ENCODE measurements around the gene ALDH3B2.
"Not testable (repeated sequence)": the region's sequence is repeated elsewhere in the genome, so short reads cannot be mapped to it uniquely, and the experiment has no call there.

Gene ALDH3B2

DNA sequence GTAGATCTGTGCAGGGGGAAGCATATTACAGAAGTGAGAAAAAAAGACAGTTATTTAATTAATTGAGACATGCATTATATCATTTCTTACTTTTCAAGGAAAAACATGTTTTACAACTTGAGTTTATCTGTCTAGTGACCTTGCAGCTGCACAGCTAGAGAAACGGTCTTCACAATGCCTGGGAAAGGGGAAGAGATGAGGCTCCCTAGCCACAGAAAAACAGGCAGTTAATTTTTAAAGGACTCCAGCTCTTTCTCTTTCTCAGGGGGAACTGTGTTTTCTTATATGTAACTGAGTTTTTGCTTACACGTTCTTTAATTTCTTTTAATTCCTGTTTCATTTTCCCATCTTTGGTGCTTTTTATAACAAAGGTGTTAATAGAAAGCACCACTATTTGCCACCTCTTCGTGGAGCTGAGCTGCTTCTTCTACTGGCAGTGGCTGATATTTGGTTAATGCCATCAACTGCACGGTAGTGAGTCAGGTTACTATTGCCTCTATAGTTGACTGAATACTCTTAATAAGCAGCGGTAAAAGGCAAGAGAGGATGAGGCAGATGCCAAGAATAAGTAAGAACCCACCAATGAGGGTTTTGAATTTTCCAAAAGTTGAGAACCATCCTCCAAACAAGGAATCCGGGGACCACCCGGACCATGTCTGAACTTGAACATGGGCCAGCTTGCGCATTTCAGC lies 11.4 kb upstream of the ALDH3B2 start:
- not testable (repeated sequence) for DNase-seq (ENCODE audit: low read depth, low spot score)

DNA sequence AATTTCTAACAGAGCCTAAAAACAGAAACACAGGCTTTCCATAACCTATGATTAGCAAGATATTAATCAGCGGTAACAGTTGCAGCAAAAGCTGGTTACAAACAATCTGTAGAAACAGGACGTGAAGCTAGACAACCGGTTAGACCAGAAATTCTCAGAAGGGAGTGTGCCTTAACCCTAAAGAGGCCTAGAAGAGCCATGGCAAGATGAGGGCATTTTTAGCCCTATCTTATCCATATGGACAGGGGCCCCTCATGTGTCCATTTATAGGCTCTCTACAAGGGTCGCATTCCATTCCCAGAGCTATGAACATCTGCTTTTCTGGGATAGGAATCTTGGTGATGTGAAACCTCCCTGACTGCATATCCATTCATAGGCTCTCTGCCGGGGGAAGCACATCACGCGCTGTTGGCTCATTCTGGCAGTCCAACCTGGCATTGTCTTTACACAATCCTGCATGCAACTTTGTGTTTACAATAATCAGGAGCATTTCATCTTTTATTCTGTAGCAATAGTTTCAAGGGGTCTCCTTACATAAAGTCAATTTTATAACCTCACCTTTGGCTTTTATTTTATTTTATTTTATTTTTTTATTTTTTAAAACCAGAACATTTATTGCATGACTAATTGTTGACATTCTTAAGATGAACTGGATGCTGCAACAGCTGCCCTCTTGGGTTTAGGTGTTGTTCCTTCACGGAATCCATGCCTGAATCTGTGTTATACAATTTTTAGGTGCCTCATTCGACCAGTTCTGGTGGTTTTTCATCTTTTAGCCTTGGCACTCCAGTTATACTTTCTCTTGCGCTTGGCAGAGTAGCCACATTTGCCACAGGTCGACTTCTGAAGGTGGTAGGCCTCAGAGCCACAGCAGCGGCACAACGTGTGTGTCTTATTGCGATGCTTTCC lies 8.0 kb upstream of the ALDH3B2 start:
- DNase-seq (ENCODE audit: low read depth, low spot score): not testable (repeated sequence)

DNA sequence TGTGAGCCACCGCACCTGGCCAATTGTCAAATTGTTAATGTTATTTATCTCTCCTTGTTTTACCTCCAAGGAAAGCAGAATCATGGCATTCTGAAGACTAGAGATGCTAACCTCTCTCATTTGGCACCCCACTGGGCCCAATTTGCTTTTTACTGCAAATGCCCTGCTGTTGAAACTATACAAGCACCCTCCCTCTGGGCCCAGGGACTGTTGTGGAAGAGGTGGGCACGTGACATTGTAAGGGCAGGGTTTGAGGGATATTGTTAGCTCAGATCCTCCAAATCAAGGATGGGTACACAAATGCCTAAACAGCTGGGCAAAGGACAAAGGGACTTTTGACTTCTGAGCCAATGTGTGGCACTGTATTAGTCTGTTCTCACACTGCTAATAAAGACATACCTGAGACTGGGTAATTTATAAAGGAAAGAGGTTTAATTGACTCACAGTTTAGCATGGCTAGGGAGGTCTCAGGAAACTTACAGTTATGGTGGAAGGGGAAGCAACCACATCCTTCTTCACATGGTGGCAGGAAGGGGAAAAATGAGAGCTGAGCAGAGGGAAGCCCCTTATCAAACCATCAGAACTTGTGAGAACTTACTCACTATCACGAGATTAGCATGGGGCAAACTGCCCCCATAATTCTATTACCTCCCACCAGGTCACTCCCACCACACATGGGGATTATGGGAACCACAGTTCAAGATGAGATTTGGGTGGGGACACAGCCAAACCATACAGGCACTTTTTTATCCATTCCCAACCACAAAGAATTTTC lies 6.5 kb upstream of the ALDH3B2 start:
- DNase-seq (ENCODE audit: low read depth, low spot score): no peak

DNA sequence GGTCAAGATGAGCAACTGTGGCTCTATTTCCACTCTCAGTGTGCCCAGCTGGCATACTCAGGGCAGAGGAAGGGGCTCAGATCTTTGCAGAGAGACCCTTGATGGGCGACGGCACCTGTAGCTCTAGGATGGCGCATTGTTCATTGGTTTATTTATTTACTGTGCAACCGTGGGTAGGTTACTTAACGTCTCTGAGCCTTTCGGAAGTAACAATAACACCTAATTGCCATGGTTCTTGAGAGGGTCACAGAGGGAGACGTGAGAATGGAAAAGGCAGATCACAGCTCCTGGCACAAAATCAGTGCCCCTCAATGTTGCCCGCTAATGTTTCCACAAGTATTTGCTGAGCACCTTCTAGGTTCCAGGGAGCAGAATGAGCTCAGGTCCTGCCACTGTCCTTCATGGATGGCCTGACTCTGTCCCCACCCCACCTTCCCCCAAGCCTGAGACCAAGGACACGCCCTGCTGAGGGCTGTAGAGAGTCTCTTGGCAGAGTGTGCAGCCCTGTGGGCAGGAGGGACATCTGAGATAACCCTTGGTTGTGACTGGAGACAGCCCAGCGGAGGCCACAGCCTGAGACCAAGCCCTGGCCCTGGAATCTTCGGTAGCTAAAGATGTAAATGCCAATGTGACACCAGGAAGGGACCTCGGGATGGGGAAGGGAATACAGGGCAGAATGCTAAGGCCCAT lies 780 bp upstream of the ALDH3B2 start:
- no peak for DNase-seq (ENCODE audit: low read depth, low spot score)

DNA sequence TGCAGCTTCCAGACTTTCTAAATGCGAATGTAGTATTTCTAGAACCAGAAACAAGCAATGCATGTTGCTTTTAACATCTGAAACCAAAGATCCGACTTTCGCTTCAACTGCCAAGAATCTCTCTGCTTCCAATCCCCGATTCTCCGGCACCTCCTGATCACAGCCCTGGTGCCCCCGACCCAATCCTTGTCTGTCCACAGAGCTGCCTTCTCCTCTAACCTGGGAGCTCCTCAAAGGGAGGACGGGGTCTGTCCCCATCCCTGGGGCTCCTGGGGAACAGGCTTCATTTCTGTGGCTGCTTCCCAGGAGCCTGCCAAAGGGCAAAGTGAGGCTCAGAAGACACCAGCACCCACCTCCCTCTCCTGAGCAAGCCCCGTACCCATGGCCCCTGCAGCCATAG lies 521 bp downstream of the ALDH3B2 start:
- DNase-seq (ENCODE audit: low read depth, low spot score): no peak

DNA sequence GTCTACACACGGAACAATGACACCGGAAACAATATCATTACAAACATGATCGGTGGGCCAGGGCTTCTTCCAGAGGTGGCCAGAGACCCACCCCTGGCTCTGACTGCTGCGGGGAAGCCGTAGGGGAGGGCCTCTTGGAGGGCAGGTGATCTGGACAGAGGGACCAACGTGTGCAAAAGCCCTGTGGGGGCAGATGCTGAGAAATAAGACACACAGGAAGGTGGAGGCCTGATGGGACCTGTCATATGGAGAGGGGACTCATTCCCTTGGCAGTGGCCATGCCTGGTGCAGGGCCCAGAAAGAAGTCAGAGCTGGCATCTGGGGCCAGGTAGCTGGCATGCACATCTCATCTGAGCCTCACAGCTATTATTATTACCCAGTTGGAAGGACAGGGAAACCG lies 1.1 kb downstream of the ALDH3B2 start:
- no peak for DNase-seq (ENCODE audit: low read depth, low spot score)

DNA sequence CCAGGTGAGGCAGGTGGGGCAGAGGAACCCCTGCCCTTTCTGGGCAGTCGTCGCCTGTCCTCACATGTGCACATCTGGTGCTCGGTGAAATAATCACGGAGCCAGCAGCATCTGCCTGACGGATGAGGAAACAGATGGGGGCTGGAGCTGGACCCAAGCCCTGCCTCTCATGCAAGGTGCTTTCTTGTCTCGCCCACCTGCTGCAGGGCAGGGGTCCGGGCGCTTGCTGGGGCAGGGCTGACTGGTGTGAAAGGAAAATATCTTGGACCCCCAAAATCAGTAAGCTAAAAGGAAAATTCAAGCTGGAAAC lies 3.3 kb downstream of the ALDH3B2 start:
- no peak for DNase-seq (ENCODE audit: low read depth, low spot score)

DNA sequence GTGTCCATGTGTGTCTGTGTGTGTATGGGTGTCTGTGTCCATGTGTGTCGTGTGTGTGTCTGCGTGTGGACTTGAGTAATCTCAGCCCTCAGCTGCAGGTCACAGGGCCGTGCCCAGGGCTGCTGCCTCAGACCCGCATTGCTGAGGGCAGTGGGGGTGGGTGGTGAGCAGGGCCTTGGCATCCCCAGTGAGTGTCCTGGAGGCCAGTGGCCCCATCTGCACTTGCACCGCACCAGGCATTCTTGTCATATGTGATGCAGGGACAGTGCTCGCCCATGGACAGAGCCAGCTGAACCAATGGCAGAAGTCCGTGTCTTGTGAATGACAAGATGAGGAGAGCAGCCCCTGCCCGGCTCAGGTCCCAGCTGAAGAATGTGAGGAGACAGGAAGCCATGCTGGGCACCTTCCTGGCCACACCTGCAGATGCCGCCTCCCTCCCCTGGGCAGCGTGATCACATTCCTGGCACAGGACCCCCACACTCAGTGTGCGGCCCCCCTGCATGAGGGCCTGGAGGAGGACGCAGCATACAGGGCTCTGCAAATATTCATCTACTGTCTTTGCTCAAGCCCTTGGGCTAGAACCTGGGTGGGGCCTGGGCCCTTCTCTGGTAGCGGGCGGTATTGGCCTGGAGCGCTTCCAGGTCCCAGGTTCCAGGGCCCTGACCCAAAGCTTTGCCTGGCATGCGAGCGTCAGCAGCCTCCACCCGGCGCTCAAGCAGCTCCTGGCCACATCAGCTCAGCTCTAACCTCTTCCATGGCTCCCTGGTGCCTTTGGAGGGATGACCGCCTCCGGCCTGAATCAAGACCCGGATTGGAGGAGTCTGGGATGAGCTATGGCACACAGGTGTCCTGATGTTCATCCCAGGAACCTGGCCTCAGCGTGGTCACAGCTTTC lies 3.9 kb downstream of the ALDH3B2 start:
- DNase-seq (ENCODE audit: low read depth, low spot score): no peak

DNA sequence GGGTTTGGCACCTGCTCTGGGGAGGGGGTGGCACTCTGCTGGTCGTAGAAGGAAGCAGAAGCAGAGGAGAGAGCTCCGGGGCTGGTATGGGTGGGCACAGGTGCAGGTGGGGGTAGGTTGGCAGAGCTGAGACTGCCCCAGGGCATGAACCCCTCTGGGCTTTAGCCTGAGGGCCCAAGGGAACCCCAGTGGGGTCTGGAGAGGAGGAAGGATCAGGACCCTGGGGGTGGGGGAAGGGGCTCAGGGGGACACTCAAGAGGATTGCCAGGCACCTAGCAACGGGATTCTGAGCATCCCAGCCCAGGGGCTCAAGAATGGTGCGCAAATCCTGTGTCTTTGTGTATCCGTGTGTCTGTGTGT lies 6.3 kb downstream of the ALDH3B2 start:
- DNase-seq (ENCODE audit: low read depth, low spot score): no peak

DNA sequence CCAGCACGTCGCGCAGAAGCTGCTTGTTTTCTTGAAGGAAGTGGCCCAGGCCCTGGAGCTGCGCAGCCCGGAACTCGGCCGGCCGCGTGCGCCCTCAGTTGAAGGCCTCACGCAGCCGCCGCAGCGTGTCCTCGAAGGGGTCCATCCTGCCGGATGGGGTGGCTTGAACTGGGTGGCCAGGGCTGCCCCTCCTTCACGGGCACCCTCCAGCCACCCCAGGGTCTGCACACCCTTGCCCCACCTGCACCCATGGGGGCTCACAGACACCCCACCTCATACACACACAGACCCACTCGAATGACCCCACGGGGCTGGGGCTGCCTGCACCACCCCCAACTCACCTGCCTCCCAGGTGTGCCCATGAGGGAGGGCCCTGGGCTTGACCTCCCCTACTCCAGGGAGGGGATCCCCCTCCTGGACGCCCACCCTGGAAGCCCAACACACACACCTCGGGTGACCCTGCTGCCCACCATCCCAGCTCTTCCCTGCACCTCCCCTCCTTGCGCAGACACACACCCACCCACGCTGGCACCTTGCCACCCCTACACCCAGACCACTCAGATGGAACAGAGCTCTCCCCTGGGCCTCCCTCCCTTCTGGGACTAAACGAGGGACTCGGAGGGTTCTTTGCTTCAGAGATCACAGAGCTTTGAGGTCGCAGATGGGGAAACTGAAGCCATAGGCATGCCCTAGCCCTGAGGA lies 6.8 kb downstream of the ALDH3B2 start:
- no peak for DNase-seq (ENCODE audit: low read depth, low spot score)

DNA sequence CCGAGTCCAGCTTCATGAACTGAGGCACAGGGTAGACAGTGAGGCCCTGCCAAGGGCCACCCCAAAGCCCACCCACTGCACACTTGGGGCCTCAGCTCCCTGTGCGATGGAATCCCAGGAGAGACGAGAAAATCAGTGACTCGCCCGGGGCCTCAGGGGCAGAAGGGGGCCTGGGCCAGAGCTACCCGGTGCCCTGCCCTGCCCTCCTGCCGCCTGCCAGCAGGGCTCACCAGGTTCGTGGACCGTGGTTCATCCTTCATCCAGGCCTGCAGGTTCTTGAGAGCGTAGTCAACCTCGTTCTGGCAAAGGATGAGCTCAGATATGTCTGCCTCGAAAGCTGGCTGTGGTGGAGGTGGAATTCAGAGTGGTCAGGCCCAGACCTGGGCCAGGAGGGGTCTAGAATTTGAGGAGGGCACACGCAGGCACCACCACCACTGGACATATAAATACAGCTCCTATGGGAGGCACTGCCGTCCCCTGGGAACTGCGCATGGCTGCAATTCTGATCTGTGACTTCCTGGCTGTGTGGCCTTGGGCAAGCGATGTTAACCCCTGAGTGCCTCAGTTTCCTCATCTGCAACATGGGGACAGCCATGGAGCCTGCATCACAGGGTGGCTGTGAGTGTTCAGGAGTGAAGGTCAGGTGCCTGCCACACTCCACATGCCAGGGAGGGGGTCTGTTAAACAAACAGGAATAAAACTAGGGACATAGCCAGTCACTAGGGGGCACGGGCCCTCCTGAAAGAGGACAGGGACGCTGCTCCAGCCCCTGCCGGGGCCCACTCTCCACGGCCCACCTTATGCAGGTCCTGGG lies 7.5 kb downstream of the ALDH3B2 start:
- DNase-seq (ENCODE audit: low read depth, low spot score): no peak

DNA sequence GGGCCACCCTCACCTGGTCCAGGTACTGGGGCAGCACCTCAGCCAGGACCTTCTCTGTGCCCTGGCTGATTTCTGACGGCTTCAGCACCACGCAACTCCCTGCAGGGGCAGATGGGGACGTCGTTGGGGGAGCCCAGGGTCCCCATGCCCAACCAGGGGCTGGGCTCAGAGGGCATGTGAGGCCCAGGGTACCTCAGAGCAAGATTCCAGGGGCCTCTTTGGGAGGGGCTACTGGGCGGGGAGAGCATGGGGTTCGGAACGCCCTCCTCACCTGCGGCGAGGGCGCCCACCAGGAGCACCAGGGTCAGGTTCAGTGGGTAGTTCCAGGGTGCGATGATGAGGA lies 8.1 kb downstream of the ALDH3B2 start:
- DNase-seq (ENCODE audit: low read depth, low spot score): no peak

DNA sequence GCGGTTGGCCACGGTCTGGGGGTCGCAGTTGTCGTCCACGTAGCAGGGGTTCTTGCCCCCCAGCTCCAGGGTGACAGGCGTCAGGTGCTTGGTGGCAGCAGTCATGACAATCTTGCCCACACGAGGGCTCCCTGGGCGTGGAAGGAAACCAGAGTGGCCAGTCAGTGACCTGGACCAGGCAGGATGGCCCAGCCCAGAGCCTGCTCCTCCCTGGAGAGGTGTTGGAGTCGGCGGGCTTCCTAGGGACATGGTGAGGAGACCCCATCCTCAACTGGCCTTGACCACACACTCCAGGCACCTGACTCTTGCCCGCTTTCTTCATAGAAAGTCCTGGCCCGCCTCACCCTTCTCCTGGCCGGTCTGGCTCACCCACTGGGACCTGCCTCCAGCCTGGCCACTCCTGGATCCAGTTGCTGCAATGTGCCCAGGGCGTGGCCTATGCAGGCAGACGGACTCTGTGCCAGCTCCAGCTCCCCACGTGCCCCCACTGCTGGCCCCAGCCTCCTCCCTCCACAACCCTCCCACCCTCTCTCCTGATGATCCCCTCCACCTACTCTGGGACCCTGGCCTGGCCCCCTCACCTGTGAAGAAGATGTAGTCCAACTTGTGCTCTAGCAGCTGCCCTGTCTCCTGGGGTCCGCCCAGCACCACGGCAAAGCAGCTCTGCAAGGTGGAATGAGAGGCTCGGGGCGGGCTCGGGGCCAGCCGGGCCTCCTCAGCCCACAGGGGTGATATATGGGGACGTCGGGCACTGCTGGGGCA lies 8.7 kb downstream of the ALDH3B2 start:
- DNase-seq (ENCODE audit: low read depth, low spot score): no peak

DNA sequence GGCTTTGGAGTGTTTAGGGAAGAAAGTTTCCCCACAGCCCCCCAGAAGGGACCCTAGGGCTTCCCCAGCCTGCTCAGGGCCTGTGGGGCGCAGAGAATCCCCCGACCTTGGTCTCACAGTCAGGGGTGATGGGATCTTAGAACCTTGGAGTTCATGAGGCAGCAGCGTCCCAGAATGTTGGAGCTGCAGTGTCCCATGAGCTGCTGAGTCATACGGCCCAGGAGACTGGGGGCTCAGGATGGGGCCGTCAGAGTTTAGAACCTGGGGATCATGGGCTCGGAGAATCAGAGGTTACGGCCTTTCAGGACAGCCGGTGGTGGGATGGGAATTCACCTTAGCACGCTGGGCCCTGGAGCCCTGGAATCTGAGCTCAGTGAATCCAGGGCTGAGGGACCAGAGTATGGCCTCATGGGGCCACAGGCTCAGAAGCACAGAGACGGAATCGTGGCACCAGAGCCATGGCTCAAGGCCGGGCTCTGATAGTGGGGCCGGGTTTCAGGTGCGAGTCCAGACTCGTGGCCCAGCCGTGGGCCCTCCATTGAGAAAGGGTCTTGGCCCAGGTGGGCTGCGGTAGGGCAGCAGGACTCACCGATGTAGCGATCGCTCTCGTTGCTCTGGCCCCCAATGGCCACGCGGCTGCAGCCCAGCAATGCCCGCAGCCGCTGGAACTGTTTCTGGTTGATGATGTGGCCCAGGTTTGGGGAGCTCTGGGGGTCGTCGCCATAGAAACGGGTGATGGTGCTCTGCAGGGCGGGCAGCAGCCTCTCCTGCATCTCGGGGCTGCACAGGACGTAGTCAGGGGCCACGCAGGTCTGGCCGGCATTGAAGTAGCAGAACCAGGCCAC lies 9.5 kb downstream of the ALDH3B2 start:
- no peak for DNase-seq (ENCODE audit: low read depth, low spot score)

DNA sequence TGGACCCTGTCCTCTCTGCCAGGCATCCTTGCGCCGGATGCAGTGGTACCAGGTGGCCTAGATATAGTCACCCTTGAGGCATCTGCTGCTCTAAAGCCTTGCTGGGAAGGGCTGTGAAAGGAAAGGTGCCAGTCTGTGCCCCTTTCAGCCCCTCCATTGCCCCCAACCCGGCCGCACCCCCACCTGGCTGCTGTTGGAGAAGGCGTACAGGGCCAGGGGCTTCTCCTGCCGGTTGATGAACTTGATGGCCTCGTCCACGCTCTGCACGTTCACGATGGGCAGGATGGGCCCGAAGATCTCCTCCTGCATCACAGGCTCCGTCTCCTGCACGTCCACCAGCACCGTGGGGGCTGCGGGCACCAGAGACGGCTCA lies 10.2 kb downstream of the ALDH3B2 start:
- no peak for DNase-seq (ENCODE audit: low read depth, low spot score)

DNA sequence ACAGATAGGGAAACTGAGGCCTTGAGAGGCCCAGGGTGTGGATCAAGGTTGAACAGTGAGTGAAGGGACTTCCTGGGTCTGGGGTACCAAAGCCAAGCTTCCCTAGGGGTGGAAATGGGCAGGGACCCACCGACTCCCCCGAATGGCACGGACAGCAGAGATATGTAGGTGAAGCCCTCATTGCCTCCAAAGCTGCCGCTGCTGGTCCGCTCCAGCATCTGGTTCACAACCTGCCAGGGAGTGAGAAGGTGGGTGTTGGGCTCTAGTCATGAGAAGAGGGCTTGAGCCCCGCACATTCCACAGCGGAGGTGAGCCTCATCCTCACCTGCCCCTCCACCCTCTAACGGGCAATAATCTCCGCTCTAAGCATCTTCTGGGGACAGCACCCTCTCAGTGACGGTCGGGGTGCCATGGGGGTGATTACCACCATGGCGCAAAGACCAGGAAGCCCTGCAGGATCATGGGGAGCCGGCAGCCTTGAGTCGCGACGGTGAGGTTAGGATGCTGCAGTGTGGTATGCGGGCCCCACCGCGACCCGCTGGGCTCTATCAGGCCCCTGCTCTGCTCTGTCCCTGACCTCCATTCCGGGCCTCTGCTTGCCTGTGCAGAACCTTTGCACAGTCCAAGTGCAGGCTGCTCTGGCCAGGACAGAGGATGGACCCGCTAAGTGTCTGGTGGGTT lies 10.8 kb downstream of the ALDH3B2 start:
- no peak for DNase-seq (ENCODE audit: low read depth, low spot score)

DNA sequence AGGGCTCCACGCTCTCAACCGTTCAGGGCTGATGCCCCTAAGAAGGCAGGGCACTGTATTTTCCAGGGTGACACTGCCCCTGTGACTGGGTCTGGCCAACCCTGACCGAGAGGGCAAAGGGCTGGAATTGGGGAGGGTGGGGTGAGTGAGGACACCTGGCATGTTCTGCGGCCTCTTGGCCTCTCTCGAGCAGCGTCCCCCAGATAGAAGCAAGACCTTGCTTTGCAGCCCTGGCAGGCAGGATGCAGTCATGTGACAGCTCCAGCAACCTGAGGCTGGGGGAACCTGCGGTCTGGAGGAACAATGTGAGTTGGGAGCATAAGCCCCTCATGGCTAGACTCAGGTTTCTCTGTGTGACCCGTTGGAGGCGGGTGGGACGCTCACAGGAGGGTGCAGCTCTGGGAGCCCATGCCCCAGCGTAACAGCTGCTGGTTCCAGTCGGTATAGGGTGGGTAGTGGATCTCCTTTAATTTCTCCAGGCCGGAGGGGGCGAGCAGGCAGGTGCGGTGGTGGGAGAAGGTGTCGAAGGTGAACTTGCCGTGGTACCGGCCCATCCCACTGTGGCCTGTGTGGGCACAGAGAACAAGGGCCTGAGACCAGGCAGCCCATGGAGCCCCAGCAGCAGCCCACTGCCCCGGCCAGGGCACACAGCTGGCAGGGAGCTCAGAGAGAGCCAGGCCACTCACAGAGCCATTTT lies 11.4 kb downstream of the ALDH3B2 start:
- no peak for DNase-seq (ENCODE audit: low read depth, low spot score)

All from activated naive CD8-positive, alpha-beta T cell treated with anti-CD3 and anti-CD28 coated beads, Interleukin-2, amount 50 U/mL, for 16 hours (primary cell).